Mesothelial cell of epicardium (in vitro differentiated cells): ENCODE measurements around the gene AAR2. TPM values are rescaled to one million over a fixed set of nuclear protein-coding genes. Genes with fewer than 3 reads are reported as not detected.

ENCODE experiments used
- DNase-seq, 2 experiments: peaks; one replicate each; pipeline ENCODE4 v3.0.0; 2021; ENCODE audit warnings: low spot score in 2 of 2; ENCODE audit not compliant: unreplicated experiment in 2 of 2
- H3K27ac Mint-ChIP-seq: 2 replicates; pipeline ENCODE4 v1.8.0; 2021; ENCODE audit warnings: mixed read lengths
- H3K27me3 Mint-ChIP-seq: 2 replicates; pipeline ENCODE4 v1.8.0; 2021; ENCODE audit warnings: low read depth, mixed read lengths
- H3K36me3 Mint-ChIP-seq: 2 replicates; pipeline ENCODE4 v1.8.0; 2021; ENCODE audit warnings: mixed read lengths
- H3K4me1 Mint-ChIP-seq: 2 replicates; pipeline ENCODE4 v1.8.0; 2021; ENCODE audit warnings: mixed read lengths
- H3K4me3 Mint-ChIP-seq: 2 replicates; pipeline ENCODE4 v1.8.0; 2021; ENCODE audit warnings: mild to moderate bottlenecking, moderate library complexity, mixed read lengths
- H3K9me3 Mint-ChIP-seq: 2 replicates; pipeline ENCODE4 v1.8.0; 2021; ENCODE audit warnings: mixed read lengths
- total RNA-seq: library from RNA; stranded (reverse); gene quantifications from 3 replicates; pipeline ENCODE4 v1.2.1, GENCODE V29; 2021
- TF ChIP-seq, protein P1 (sequence below): fragments of 200-600 bp; sonication (generic); IDR thresholded peaks from one replicate; pipeline ENCODE4 v1.5.0; 2021; ENCODE audit warnings: antibody characterized with exemption; ENCODE audit not compliant: unreplicated experiment

Gene AAR2
- total RNA-seq, 1 donor from 2014 or later: 30.6 TPM

DNA sequence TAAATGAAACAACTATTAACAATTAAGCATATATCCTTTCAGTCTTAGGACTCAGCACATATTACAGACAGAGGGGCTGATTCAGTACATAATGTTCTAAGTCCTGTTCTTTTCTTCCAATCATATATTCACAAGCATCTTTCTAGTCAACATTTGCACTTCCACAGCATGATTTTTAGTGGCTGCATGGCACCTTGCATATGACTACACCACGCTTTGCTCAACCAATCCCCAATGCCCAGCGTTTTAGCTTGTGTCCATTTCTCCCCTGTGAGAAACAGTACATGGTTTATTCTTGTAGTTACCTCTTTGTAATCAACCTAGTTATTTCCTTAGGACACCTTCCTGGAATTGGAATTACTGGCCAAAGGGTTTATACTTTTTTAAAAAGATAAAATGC, 33.2 kb downstream of the AAR2 start:
- no peaks in the 10 kb centered on the region for H3K27me3 Mint-ChIP-seq
- no peak overlapping the region for H3K4me3 Mint-ChIP-seq
- H3K36me3 Mint-ChIP-seq: no peaks in the 10 kb centered on the region
- TF ChIP-seq, protein P1, sequence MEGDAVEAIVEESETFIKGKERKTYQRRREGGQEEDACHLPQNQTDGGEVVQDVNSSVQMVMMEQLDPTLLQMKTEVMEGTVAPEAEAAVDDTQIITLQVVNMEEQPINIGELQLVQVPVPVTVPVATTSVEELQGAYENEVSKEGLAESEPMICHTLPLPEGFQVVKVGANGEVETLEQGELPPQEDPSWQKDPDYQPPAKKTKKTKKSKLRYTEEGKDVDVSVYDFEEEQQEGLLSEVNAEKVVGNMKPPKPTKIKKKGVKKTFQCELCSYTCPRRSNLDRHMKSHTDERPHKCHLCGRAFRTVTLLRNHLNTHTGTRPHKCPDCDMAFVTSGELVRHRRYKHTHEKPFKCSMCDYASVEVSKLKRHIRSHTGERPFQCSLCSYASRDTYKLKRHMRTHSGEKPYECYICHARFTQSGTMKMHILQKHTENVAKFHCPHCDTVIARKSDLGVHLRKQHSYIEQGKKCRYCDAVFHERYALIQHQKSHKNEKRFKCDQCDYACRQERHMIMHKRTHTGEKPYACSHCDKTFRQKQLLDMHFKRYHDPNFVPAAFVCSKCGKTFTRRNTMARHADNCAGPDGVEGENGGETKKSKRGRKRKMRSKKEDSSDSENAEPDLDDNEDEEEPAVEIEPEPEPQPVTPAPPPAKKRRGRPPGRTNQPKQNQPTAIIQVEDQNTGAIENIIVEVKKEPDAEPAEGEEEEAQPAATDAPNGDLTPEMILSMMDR: no peak
- no peak for DNase-seq
- no peaks in the 10 kb centered on the region for H3K9me3 Mint-ChIP-seq
- no peak overlapping the region for H3K27ac Mint-ChIP-seq
- H3K4me1 Mint-ChIP-seq: no peaks in the 10 kb centered on the region

DNA sequence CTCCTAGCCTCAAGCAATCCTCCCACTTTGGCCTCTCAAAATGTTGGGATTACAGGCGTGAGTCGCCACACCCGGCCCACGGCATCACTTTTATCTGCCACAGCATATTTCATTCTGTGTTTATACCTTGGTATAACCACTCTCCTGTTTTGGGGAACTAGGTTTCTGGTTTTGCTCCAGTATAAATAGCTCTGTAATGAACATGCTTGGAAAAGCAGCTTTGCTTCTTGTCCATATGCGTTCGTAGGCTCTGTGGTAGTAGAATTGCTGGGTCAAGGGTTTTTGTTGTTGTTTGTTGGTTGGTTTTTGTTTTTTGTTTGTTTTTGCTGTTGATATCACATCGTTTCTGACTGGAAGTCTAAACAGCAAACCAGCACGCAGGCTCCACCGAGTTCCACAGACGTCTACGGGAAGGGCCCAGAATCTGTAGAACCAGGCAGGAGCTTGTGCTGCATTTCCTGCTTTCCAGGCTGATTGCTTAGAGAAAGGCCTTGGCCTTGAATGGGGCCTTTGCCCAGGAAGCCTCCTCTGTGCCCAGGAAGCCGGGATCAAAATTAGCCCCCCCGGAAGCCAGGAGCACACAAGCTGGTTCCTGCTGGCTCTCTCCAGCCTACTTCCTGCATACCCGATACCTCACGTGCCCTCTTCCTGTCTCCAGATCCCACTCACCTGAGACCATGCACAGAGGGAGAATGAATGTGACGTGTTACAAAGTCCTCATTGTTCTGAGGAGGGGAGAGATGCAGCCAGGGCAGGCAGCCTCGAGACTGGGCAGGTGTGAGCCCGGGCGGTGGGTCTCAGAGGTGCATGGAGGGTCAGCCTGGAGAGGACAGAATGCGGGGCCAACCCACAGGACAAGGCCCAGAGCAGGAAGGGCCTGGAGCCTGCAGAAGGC, 34.7 kb downstream of the AAR2 start:
- no peak overlapping the region for H3K27ac Mint-ChIP-seq
- no peaks in the 10 kb centered on the region for H3K4me1 Mint-ChIP-seq
- no peaks in the 10 kb centered on the region for H3K27me3 Mint-ChIP-seq
- no peak for DNase-seq
- H3K9me3 Mint-ChIP-seq: no peaks in the 10 kb centered on the region
- H3K36me3 Mint-ChIP-seq: no peaks in the 10 kb centered on the region
- TF ChIP-seq, protein P1: no peak
- H3K4me3 Mint-ChIP-seq: no peak overlapping the region

DNA sequence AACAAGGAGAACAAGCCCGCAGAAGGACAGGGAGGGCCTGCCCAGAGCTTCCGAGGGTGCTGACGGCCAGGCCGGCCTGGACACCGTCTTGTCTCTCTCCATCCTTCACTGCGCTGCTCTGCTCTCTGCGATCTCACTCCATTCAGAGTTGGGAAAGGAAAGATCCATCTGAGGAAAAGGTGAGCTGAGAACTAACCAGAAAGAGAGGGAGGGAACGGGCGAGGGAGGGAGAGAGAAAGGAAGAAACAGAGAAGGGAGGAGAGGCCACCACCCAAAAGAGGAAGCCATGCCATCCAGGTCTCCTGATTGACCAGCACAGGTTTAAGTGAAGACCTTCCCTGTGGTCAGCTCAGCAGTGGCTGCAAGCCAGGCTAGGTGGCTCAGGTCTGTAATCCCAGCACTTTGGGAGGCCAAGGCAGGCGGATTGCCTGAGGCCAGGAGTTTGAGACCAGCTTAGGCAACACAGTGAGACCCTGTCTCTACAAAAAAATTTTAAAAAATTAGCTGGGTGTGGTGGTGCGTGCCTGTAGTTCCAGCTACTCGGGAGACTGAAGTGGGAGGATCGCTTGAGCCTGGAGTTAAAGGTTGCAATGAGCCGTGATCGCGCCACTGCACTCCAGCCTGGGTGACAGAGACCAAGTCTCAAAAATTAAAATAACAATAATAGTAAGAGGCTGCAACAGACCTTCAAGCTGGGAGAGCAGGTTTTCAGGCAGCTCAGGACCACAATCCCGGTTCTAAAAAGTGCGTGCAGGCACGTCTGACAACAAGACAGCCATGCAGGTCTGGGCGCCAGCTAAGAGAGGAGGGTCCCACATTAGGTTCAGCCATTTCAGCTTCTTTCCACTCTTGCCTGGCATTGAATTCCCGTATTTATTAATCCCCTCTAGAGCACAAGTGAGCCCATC, 35.6 kb downstream of the AAR2 start:
- peak in 1 of 2 experiments; percentile 27 for DNase-seq
- no peaks in the 10 kb centered on the region for H3K36me3 Mint-ChIP-seq
- no peaks in the 10 kb centered on the region for H3K9me3 Mint-ChIP-seq
- H3K4me1 Mint-ChIP-seq: no peaks in the 10 kb centered on the region
- H3K27me3 Mint-ChIP-seq: no peaks in the 10 kb centered on the region
- TF ChIP-seq, protein P1: no peak
- no peak overlapping the region for H3K4me3 Mint-ChIP-seq
- no peak overlapping the region for H3K27ac Mint-ChIP-seq

DNA sequence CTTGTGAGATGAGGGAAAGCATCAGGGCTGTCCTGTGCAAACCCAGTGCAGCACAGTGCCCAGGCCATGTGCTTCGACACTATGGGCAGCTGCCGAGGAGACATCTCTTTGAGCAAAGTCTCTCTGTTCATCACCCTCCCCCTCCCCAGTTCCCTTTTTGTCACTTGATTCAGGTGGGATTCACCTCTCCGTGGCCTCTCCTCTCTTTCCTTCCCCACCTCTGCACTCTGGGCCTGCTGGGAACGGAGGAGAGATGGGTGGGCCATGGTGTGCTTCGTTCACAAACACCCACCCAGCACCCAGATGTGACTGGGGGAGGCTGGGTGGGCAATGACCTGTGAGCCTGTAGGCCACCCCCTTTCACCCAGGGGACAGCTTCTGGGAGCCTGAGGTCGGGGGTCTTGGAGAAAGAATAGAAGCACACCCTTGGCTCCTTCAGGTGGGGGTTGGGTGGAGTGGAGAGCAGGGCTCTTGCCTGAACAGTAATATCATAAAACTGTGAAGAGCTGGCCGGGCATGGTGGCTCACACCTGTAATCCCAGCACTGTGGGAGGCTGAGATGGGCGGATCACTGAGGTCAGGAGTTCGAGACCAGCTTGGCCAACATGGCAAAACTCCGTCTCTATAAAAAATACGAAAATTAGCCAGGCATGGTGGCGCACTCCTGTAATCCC, 36.4 kb downstream of the AAR2 start:
- peaks cover 3% of the 10 kb centered on the region for H3K27me3 Mint-ChIP-seq
- H3K27ac Mint-ChIP-seq: no peak overlapping the region
- no peaks in the 10 kb centered on the region for H3K9me3 Mint-ChIP-seq
- no peak overlapping the region for H3K4me3 Mint-ChIP-seq
- DNase-seq: peak in 1 of 2 experiments; percentile 25
- H3K4me1 Mint-ChIP-seq: no peaks in the 10 kb centered on the region
- TF ChIP-seq, protein P1: no peak
- H3K36me3 Mint-ChIP-seq: no peaks in the 10 kb centered on the region

DNA sequence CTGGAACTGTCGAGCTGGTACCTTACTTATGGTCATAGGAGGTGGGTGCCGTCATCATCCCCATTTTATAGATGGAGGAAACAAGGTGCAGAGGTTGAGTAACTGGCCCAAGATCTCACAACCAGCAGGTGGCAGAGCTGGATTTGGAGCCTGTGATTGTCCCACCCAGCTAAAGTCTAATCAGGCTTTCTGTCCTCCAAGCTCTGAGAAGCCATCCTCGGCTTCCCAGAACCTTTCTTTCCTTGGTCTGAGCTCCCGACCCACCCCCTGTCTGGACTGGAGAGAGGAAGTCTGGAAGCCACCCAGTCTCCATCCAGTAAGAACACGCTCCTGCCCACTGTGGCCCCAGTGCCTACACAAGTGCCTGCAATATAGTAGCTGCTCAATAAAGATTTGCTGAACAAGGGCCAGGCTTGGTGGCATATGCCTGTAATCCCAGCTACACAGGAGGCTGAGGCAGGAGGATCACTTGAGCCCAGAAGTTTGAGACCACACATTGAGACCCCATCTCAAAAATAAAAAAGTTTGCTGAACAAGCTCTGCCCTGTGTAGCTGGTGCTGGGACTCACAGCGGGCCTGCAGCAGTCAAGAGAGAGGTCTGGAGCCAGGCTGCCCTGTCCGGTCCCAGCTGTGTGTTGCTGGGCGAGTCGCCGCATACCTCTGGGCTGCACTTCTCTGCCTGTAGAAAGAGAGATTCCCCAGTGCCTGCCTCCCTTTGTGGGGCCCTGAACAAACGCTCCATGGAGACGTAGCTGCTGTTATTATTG, 37.3 kb downstream of the AAR2 start:
- no peaks in the 10 kb centered on the region for H3K4me1 Mint-ChIP-seq
- H3K27ac Mint-ChIP-seq: no peak overlapping the region
- no peaks in the 10 kb centered on the region for H3K36me3 Mint-ChIP-seq
- TF ChIP-seq, protein P1: no peak
- H3K9me3 Mint-ChIP-seq: no peaks in the 10 kb centered on the region
- peak in 1 of 2 experiments; percentile 29 for DNase-seq
- no peak overlapping the region for H3K4me3 Mint-ChIP-seq
- peaks cover 9% of the 10 kb centered on the region for H3K27me3 Mint-ChIP-seq
